ENCODE data around the gene TBC1D32.

DNA sequence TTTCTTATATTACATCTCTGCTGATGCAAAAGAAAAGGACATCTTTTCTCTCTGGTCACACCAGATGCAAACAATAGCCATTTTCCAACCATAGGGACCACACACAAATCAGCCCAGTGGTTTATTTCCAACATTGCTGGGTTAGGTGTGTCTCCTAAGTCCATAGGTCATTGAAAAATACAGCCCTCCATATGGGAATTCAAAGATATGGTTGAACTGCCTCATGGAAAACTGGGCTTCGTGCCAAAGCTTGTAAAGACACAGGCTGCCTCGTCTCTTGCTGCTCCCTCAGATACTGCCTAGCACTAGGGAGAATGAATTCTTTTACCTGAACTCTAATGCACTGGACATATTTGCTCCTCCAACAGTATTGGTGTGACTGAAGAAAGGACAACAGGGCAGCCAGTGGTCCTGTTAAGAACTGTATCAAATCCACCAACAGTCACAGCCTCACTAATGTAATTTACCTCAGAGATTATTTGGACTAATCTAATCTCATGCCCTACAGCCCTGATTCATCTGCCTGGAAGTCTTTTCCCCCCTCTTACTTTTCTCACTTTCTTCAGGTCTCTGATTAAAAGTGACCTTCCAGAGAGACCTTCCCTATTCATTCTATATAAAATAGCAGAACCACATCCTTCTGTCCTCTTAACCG, 48.3 kb upstream of the TBC1D32 start:
- no peak for TF ChIP-seq POLR2AphosphoS5 (IDR thresholded peaks at IDR 0.05)
- no peak for TF ChIP-seq POLR2A (IDR thresholded peaks at IDR 0.05)
- TF ChIP-seq, protein P1, sequence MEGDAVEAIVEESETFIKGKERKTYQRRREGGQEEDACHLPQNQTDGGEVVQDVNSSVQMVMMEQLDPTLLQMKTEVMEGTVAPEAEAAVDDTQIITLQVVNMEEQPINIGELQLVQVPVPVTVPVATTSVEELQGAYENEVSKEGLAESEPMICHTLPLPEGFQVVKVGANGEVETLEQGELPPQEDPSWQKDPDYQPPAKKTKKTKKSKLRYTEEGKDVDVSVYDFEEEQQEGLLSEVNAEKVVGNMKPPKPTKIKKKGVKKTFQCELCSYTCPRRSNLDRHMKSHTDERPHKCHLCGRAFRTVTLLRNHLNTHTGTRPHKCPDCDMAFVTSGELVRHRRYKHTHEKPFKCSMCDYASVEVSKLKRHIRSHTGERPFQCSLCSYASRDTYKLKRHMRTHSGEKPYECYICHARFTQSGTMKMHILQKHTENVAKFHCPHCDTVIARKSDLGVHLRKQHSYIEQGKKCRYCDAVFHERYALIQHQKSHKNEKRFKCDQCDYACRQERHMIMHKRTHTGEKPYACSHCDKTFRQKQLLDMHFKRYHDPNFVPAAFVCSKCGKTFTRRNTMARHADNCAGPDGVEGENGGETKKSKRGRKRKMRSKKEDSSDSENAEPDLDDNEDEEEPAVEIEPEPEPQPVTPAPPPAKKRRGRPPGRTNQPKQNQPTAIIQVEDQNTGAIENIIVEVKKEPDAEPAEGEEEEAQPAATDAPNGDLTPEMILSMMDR (IDR thresholded peaks at IDR 0.05) = no peak
